CD4-positive, alpha-beta T cell treated with Interleukin-4 for 4 hours (primary cell): ENCODE measurements around the gene KIF18B.

ENCODE experiments used
- DNase-seq: peaks from one replicate; pipeline ENCODE4 v3.0.0-alpha.2; 2020

The KIF18B gene

DNA sequence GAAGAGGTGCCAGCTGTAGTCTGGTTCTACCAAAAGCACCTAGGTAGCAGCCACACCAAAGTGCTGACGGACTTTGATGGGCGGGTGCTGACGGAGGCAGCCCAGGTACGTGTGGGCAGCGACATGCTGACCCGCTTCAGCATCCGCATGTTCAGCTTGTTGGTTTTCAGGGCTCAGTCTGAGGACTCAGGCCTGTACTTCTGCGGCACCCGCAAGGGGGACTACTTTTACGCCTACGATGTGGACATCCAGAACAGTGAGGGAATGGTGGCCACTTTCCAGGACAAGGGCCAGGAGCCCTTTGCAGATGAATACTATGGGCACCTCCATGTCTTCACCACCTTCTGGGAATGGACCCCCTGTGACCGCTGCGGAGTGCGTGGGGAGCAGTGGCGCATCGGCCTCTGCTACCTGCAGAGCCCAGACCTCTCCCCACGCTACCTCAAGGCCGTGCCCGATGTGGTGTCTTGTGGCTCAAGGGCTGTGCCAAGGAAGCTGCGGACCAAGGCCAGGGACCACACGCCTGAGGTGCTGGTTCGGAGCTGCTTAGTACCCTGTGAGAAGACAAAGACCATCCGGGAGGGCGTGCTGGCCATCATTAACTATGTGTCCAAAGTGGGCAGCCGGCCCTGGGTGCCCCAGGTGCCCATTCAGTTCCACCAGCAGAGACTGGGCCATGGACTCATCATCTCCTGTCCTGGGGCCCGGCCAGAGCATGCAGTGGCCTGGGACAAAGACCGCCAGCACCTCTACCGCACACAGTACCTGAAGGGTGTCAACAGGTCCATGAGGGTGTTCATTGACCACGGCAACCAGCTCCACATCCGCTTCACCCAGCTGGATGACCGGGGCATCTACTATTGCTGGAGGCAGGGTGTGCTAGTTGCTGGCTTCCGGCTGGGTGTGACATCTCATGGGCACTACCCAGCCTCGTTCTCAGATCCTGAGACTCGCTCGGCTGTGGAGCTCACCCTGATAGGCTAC is 43.3 kb downstream of the KIF18B start:
- no peak for DNase-seq

DNA sequence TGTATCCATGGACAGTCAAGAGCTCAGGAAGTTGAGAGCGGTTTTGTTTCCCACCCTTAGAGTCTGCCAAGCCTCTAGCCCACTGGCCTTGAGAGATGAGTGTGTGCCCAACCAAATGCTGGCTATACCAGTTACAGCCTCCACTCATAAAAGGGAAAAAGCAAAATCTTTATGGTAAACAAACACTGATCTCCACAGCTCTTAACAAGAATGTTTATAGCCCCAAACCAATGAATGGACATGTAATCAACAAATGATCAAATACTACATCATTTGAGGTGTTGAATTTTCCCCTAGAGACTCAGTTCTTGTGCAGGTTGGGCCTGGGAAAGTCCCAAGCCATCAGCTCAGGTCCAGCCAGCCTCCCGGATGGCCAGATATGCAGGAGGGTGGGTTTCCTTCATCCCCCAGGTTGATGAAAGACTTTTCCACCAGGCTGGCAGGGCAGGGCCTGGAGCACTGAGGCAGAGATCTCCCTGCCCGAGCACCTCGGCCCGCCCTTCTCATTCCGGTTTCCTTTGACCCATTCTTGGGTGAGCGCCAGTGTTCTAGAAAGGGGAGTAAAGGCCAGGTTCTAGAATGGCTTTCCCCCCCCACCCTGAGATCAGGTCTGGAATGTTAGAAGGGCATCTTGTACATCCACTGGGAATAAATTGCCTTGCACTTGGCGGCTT is 44.4 kb downstream of the KIF18B start:
- DNase-seq: no peak

DNA sequence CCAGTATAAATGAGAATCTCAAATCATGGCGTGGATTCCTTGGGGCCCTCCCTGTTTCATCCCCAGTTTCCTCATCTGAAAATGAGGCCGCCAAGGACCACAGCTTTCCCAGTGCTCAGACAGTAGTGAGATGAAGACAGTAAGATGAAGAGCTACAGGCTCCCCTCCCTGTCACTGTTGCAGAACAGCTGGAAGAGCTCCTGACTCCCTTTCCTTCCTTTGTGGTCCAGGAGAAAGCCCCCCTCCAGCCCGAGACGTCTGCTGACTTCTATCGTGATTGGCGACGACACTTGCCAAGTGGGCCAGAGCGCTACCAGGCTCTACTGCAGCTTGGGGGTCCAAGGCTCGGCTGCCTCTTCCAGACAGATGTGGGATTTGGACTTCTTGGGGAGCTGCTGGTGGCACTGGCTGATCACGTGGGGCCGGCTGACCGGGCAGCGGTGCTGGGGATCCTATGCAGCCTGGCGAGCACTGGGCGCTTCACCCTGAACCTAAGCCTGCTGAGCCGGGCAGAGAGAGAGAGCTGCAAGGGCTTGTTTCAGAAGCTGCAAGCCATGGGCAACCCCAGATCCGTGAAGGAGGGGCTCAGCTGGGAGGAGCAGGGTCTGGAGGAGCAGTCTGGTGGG is 45.3 kb downstream of the KIF18B start:
- DNase-seq: no peak

DNA sequence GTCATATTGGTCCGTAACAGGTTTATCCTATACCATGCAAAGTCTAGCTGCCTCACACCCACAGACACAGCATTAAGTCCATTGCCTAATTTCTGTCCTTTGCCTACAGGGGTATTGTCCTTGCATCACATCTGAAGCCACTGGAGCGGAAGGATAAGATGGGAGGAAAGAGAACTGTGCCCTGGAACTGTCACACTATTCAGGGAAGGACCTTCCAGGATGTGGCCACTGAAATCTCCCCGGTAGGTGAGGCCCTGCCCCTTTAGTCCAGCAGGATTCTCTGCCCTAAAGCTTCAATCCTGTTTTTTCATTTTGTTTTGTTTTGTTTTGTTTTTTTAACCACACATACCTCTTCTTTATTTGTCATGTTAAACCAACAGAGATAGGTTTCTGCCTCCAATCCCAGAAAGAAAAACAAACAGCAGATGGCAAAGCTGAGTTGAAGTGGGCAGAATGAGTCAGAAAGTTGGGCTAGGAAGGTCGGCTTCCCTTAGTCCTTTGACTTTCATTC is 46.1 kb downstream of the KIF18B start:
- DNase-seq: no peak

DNA sequence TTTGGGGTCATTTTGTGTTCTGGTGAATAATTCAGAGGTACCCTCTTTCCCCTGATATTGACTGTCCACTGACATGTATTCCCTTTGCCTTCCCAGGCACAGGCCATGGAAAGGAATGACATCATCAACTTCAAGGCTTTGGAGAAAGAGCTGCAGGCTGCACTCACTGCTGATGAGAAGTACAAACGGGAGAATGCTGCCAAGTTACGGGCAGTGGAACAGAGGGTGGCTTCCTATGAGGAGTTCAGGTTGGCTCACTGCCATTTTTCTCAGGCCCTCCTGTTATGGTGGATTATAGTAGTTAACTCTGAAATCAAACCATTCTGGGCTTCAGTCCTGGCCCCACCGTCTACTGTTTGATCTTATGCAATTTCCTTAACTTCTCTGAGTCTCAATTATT is 46.7 kb downstream of the KIF18B start:
- no peak for DNase-seq

DNA sequence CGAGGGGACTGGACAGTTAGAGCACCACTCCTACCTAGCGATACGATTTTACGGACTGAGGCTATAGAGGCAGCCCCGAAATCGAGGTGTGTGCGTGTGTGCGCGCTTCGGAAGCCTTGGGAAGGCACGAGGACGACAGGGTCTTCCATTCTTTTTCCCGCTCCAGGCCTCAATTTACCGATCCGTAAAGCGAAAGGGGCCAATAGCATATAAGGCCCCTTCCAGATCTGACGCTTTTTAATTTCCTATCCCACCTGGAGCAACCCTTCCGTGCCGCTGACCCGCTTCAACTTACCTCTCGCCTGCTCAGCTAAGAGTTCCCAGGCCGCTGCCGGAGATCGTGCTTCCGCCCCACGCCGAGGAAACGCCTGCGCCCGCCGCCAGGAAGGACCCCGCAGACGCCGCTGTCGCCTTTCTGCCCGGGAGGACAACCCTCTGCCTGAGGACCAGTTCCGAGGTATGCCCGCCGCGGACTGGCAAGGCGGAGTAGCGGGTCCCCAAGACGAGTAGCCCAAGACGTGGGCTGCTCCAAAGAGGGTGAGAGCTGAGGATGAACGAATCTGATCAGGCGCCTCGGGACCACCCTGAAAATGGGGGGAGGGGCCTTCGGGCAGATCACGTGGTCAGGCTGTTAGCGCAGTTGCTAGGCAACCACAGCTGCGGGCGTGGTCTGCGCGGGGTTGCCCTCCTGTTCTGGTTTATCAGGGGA is 48.3 kb downstream of the KIF18B start, which contains the start of gene EFTUD2:
TSS of gene EFTUD2 (minus strand) at position 372 of the 709 bp plus-strand sequence. CDS start 4,924 bp downstream, outside the sequence.
- peak; percentile 93 for DNase-seq

DNA sequence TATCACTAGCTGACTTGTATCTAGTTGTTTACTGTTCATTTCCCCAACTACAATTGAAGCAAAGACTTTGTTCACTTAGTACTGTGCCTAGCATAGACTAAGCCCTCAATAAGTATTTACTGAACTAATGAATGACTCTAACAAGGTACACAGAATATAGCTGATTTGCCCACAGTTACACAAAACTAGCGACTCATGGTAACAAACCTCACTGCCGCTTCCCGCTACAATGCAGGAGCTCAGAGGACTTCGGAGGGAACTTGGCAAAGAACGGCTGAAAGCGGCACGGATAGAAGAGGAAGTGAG is 48.9 kb downstream of the KIF18B start:
- DNase-seq: peak; percentile 17

DNA sequence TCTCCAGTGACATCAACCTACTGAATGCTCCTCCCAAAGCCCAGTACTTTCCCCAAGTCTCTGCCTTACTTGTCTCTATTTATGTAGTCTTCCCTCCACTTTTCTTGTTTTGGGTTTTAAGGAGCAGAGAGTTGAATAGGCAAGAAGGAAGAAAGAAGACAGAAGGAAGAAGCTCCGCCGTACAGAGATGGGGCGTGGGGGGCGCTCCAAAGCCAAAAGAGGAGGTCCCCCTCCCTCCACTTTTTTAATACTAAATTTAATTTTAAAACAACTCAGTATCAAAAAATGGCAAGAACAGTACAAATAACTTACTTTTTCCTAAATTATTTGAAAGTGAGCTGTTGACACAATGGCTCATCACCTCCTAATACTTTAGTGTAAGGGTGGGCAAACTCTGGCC is 52.9 kb downstream of the KIF18B start:
- no peak for DNase-seq

DNA sequence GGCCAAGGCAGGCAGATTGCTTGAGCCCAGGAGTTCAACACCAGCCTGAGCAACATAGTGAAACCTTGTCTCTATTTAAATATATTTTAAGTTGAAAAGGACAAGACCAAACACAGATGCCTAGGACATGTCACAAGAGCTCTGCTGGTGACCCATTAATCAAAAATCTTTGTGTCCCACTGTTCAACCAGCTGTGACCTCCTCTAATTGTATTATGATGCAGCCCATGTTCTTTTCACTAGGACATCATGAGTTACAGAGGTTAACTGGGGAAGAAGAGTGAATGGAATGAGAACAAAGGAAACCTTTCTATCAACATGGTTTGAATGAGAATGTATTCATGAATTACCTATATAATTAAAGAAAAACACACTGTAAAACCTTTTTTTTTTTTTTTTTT is 55.3 kb downstream of the KIF18B start:
- DNase-seq: no peak

DNA sequence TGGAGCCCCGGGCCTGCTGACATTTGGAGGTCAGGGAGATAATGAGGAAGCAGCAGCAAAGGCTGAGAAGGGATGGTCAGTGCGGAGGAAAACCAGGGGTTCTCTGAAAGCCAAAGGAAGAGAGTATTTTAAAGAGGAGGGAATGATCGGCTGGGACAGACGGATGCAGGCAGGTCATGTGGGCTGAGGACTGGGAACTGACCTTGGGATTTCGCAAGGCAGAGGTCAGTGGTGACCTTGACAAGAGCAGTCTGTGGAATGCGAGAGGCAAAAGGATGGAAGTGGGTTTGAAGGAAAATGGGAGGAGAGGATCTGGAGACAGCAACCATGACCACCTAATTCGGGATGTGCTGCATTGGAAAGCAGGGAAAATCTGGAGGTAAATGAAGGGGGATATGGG is 58.6 kb downstream of the KIF18B start:
- no peak for DNase-seq

DNA sequence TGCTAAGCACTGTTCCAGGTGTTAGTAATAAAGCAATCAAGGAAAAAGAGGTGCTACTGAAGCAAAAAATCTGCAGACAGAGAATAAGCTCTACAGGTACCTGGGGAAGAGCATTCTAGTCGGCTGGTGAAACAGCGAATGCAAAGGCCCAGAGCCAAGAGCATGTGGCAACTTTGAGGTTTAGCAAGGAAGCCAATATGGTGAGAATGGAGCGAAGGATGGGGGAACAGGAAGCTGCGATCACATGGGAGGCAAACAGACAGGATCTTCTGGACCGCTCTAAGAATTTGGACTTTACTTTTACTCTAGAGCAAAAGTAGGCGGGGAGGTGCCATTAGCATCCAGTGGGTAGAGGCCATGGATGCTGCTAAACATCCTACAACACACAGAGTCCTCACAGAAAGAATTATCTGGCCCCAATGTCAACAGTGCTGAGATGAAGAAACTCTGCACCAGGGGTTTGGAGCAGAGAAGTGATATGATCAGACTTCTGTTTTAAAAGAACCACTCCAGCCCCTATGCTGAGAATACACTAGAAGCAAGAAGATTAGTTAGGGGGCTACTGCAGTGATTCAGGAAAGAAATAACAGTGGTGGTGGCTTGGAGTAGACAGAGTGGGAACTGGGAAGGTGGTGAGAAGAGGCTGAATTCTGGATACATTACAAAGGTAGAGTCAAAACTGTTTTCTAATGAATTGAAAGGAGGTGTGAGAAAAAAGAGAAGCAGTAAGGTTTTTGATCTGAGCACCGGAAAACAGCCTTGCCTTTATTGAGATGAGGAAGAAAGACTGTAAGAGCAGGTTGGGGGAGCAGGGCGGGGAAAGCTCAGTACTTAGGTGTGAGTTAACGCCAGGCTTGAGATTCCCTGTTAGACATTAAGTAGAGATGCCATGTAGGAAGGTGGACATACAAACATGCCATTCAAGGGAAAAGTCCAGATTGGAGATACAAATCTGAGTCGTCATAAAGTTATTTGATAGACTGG is 59.3 kb downstream of the KIF18B start:
- peak; percentile 10 for DNase-seq

DNA sequence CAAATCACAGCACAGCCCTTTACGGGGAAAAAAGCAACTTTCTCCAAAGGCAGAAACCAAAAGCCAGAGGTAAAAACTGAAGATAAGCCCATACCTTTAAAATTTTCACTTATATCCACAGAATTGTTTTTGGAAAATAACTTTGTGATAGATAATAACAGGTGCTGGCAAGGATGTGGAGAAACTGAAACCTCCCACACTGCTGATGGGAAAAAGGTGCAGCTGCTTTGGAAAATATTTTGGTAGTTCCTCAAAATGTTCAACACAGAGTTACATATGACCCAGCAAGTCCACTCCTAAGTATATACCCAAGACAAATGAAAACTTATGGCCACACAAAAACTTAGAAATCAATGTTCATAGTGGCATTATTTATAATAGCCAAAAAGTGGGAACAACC is 60.6 kb downstream of the KIF18B start:
- DNase-seq: no peak

DNA sequence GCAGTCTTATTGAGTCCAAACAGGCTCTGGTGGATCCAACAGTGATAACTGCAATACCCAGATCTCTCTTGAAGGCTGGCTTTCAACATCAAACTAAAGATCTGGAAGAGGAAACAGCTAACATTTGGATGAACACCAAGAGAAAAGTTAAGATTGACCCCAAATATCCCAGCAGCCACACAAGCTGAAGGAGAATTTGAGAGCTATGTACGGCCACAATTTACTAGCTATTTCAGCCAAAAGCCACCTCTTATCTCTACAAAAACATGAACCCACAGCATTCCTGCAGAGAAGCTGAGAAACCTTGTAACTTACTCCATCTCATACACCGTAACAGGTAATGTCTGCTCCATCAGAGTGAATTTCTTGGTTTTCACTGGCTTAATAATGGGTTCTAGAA is 62.6 kb downstream of the KIF18B start:
- DNase-seq: no peak

DNA sequence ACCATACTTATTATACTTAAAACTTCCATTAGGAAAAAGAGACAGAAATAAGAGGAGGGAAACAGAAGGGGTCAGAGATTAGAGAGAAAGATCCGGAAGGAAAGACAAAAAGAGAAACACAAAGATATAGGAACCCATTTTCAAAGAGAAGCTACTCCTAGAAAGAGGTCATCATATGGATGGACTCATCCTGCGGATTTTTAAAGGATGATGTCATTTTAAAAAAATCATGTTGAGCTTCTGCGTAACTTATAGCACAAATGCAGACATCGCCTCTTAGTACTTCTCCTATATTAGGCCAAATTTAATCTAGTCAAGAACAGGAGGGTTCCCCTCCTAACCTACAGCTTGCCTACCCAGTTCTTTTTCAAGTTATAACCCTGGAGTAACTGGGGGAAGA is 66.4 kb downstream of the KIF18B start:
- DNase-seq: no peak

DNA sequence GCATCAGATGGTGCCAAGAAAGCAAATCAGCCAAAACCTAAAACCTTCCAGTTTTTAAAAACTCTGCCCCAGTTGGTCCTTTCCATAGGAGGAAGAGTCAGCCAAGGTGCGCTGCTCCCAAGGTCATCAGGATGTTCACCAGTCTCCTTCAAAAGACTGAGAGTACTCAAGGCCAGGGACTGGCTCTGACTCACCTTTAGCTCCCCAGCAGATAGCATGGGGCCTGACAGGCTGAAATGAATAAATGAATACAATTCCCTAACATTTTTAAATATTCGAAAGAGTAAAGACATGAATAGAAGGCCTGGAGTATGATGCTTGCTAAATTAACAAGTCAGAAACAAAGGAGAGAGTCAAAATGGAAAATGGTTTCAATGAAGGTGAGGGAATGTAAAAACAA is 67.5 kb downstream of the KIF18B start:
- no peak for DNase-seq

DNA sequence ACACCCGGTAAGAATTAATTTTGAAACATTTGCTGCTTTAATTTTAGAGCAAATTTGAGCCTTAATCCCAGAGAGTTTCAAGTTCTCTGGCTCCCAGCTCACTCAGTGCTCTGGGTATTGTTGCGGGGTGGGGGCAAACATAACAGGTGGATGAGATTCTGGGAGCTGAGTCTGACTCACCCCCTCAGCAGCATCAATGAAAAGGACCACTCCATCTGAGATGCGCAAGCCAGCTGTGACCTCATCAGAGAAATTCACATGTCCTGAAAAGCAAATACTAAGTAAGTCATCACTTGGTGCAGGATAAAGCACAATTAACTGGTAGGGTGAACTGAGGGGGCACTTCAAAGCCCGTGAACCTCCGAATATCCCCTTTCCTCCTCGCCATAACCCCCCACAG is 68.2 kb downstream of the KIF18B start:
- DNase-seq: no peak

DNA sequence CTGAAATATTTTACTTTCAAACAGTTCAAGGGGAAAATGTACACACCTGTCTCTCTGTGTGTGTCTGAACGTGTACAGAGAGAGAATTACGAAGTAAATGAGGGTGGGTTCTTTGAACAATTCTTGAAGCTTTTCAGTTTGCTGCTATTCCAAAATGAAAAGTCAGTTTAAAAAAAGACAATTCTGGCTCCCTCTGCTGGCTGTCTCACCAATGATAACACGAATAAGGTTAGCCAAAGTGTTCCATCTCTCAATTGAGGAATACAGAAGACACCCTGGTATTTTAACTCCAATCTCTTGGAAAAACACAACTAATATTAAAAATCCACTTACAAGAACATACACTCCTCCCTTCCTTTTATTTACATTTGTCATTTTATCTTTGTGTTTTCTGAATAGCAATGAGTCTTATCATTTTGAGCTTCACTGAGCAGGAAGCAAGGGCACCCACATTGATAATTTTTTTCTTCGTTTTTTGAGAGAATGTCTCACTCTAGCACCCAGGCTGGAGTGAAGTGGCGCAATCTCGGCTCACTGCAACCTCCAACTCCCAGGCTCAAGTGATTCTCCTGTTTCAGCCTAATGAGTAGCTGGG is 68.8 kb downstream of the KIF18B start:
- DNase-seq: peak; percentile 27

DNA sequence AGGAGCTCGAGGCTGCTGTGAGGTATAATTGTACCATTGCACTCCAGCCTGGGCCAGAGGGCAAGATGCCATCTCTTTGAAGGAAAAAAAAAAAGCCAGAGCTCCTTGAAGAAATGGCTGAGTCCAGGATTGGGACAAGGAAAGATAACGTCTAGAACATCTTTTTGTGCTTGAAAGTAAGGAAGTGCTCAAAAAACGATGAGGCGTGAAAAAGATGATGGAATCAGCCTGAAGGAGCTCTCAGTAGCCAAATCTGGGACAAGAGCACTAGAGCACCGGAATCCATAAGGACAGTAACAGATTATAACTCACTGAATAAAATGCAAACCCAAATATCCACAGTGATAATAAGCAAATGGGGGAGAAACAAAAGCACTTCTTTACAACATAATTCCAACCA is 70.5 kb downstream of the KIF18B start:
- DNase-seq: no peak

DNA sequence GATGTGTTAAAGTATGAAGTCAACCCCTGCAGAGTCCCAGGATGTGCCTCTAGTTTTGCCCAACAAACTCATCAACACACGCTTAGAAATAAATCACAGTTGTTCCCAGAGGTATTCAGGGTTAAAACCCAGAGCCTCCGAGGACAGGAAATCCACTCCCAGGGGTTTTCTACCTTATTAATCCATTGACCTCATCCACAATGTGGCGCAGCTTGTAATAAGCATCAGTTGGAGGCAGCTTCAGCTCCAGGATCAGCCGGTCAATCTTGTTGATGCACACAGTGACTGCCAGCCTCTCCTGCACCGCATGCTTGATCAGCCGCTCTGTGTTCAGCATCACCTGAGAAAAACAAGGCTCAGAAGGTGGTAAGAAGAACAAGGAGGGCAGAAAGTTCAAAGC is 71.8 kb downstream of the KIF18B start:
- DNase-seq: no peak
